HEK293T (cell line): ENCODE measurements around the gene STRN3.
"Not testable (repeated sequence)": the region's sequence is repeated elsewhere in the genome, so short reads cannot be mapped to it uniquely, and the experiment has no call there.

Experiments
- CTCF ChIA-PET: fragments of 350-600 bp; formaldehyde crosslinking; extraction: SDS; loops from one replicate; lab custom pipeline; 2021; ENCODE audit warnings: antibody characterized with exemption, inconsistent platforms; lab: Yijun Ruan, JAX
- POLR2A ChIA-PET: fragments of 350-600 bp; formaldehyde crosslinking; extraction: SDS; loops from one replicate; lab custom pipeline; 2020; ENCODE audit warnings: antibody characterized with exemption, inconsistent platforms; lab: Yijun Ruan, JAX
- DNase-seq: peaks from one replicate; pipeline ENCODE4 v3.0.0; 2012; ENCODE audit warnings: mixed read lengths; ENCODE audit errors: extremely low spot score
- ARNT ChIP-seq: fragments of 450-650 bp; IDR thresholded peaks from 2 replicates; pipeline ENCODE4 v1.6.1; 2017; ENCODE audit warnings: mild to moderate bottlenecking
- BHLHE40 ChIP-seq: fragments of 450-650 bp; IDR thresholded peaks from 2 replicates; pipeline ENCODE4 v1.6.1; 2016; ENCODE audit warnings: mild to moderate bottlenecking, moderate library complexity, borderline replicate concordance
- CTBP1 ChIP-seq: fragments of 450-650 bp; IDR thresholded peaks from 2 replicates; pipeline ENCODE4 v1.6.1; 2016; ENCODE audit warnings: borderline replicate concordance
- ELF4 ChIP-seq: fragments of 450-650 bp; IDR thresholded peaks from 2 replicates; pipeline ENCODE4 v1.6.1; 2017; ENCODE audit warnings: antibody characterized with exemption
- FOXA1 ChIP-seq: fragments of 450-650 bp; IDR thresholded peaks from 2 replicates; pipeline ENCODE4 v1.6.1; 2016; ENCODE audit warnings: mild to moderate bottlenecking
- FOXK2 ChIP-seq: fragments of 450-650 bp; IDR thresholded peaks from 2 replicates; pipeline ENCODE4 v1.6.1; 2016; ENCODE audit warnings: mild to moderate bottlenecking
- FOXM1 ChIP-seq: fragments of 450-650 bp; IDR thresholded peaks from 2 replicates; pipeline ENCODE4 v1.6.1; 2017; ENCODE audit warnings: mild to moderate bottlenecking, borderline replicate concordance
- HDGF ChIP-seq: fragments of 450-650 bp; IDR thresholded peaks from 2 replicates; pipeline ENCODE4 v1.6.1; 2017; ENCODE audit warnings: antibody characterized with exemption, borderline replicate concordance
- L3MBTL2 ChIP-seq: fragments of 450-650 bp; conservative IDR thresholded peaks from 2 replicates; pipeline ENCODE4 v1.6.1; 2016; ENCODE audit warnings: mild to moderate bottlenecking
- LEF1 ChIP-seq: fragments of 450-650 bp; IDR thresholded peaks from 2 replicates; pipeline ENCODE4 v1.6.1; 2017; ENCODE audit warnings: mild to moderate bottlenecking, borderline replicate concordance
- NFRKB ChIP-seq: fragments of 450-650 bp; IDR thresholded peaks from 2 replicates; pipeline ENCODE4 v1.6.1; 2016; ENCODE audit warnings: mild to moderate bottlenecking, moderate library complexity
- SP1 ChIP-seq: fragments of 450-650 bp; IDR thresholded peaks from 2 replicates; pipeline ENCODE4 v1.6.1; 2017
- SUZ12 ChIP-seq: fragments of 450-650 bp; IDR thresholded peaks from 2 replicates; pipeline ENCODE4 v1.6.1; 2016; ENCODE audit warnings: mild to moderate bottlenecking
- TARDBP ChIP-seq: fragments of 450-650 bp; IDR thresholded peaks from 2 replicates; pipeline ENCODE4 v1.6.1; 2016
- ZNF384 ChIP-seq: fragments of 450-650 bp; IDR thresholded peaks from 2 replicates; pipeline ENCODE4 v1.6.1; 2016
- TF ChIP-seq, protein P1 (sequence below): fragments of 450-650 bp; IDR thresholded peaks from 2 replicates; pipeline ENCODE4 v1.6.1; 2016

Gene STRN3

DNA sequence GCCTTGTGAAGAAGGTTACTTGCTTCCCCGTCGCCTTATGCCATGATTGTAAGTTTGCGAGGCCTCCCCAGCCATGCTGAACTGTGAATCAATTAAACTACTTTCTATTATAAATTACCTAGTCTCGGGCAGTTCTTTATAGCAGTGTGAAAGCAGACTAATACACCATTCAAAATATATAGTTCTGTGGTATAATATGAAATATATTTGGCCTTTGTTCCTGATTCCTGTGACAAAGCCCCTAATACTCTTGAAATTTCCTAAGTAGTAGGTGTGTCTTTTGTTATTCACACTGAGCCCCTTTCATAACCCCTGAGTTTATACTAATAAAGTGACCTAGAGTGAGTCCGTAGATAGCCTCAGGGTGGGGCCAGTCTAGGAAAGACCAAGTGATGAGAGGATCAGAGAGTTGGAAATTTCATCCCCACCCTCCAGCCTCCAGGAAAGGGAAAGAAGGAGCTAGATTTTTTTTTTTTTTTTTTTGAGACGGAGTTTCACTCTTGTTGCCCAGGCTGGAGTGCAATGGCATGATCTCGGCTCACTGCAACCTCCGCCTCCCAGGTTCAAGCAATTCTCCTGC, 19.4 kb upstream of the STRN3 start:
- POLR2A ChIA-PET = no interaction called here
- TF ChIP-seq ZNF384 = no peak

DNA sequence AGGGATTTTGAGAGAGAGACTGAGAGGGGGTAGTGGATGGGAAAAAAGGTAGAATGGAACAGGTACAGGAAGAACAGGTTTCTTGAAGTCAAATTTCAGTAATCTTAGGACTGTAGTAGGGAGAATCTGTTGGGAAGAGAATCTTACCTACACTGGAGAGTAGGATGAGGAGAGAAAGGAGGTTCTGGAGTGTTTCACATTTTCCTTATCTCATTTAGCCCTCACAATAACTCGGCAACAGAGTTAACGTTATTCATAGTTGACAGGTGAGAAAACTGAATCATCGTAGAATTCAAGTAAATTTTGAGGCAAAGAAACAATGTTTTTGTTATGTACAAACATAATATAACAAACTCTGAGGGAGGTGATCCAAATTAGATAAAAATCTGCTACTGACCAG, 17.2 kb upstream of the STRN3 start:
- ChIA-PET POLR2A (no interaction called here), CTCF (interaction anchor here (1.2 kb wide), 2 partner anchors 10 to 13 kb away, joined by 5 to 11 read pairs; no protein-coding TSS in a partner anchor)
- TF ChIP-seq FOXA1 = no peak
- TF ChIP-seq, protein P1, sequence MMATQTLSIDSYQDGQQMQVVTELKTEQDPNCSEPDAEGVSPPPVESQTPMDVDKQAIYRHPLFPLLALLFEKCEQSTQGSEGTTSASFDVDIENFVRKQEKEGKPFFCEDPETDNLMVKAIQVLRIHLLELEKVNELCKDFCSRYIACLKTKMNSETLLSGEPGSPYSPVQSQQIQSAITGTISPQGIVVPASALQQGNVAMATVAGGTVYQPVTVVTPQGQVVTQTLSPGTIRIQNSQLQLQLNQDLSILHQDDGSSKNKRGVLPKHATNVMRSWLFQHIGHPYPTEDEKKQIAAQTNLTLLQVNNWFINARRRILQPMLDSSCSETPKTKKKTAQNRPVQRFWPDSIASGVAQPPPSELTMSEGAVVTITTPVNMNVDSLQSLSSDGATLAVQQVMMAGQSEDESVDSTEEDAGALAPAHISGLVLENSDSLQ = no peak
- no peak for DNase-seq

More for the DNA sequence above, 19.4 kb upstream of the STRN3 start:
- CTCF ChIA-PET = no interaction called here
- no peak for DNase-seq

DNA sequence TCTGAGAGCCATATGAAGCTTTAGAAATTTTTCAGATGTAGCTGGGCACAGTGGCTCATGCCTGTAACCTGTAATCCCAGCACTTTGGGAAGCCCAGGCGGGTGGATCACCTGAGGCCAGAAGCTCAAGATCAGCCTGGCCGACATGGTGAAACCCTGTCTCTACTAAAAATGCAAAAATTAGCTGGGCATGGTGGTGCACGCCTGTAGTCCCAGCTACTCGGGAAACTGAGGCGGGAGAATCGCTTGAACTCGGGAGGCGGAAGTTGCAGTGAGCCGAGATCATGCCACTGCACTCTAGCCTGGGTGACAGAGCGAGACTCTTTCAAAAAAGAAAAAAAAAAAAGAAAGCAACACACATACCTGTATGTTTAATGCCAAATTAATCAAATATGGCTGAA, 16.7 kb upstream of the STRN3 start:
- DNase-seq, POLR2A ChIA-PET: not testable (repeated sequence)
- CTCF ChIA-PET = interaction anchor here (1.2 kb wide), 2 partner anchors 10 to 14 kb away, joined by 5 to 11 read pairs; no protein-coding TSS in a partner anchor

DNA sequence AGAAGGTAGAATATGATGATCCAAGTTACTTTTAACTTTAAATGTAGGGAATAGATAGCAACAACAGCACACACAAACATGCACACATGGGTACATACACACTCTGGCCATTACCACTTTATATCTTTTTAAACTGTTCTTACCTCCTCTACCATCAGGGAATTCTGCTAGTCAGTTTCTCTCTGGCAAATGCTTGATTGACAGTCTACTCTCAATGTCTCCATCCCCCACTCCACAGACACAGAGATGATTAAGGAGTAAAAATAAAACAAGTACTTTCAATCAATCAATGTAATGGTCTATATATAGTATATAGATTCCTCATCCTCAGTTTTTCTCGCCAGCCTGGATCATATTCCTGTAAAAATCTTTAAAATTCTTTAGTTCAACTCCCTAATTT, 16.1 kb upstream of the STRN3 start:
- CTCF ChIA-PET = interaction anchor here (0.6 kb wide), 1 partner anchor 14 kb away, joined by 3 read pairs; no protein-coding TSS in a partner anchor
- no peak for DNase-seq
- TF ChIP-seq TARDBP = no peak
- TF ChIP-seq, protein P1 = peak; percentile 64
- POLR2A ChIA-PET = no interaction called here

DNA sequence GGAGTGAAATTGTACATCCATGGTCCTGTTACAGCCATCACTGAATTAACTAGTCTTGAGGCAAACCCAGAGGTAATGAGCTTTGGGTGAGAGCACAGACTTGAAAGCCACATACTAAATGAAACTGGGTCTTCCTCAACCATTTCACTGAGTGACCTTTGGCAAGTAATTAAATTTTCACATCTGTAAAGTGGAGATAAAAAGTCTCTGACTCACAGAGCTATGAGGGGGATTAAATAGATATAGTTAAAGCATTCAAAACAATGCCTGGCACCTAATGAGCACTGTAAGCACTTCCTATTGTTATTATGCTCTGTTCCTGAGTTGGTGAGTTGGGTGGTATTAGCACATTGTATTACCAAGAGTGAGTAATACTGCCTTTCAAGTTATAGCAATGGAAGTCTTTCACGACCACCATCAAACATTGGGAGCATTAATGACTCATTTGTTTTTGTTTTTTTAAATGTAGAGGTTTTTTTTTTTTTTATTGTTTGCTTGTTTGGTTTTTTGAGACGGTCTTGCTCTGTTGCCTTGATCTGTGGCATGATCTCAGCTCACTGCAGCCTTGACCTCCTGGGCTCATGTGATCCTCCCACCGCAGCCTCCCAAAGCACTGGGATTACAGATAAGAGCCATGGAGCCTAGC, 12.5 kb upstream of the STRN3 start:
- CTCF ChIA-PET = no interaction called here
- TF ChIP-seq SP1 (no peak), FOXK2 (no peak), TARDBP (no peak), ARNT (no peak), SUZ12 (no peak), LEF1 (no peak), FOXA1 (no peak), ELF4 (no peak), BHLHE40 (no peak), ZNF384 (no peak), HDGF (no peak), NFRKB (no peak), FOXM1 (no peak), L3MBTL2 (no peak)
- POLR2A ChIA-PET = interaction anchor here (1.1 to 2.2 kb wide), 2 partner anchors 12 to 13 kb away, joined by 5 to 11 read pairs; partner anchors contain the start of genes AP4S1 and STRN3
- DNase-seq = no peak

DNA sequence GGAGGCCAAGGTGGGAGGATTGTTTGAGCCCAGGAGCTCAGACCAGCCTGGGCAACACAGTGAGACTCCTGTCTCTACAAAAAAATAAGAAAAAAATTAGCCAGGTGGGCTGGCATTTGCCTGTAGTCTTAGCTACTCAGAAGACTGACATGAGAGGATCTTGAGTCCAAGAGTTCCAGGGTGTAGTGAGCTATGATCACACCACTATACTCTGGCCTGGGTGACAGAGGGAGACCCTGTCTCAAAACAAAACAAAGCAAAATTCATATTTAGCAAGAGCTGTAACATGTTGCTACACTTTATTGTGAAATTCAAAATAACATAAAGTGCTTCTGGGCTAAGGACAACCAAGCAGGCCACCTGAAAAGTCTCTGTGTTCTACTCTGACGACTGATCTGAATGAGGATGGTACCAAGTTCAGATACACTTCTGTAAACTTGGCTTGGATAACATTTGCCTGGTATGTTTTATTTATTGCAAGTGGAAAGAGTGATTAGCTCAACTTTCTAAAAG, 11.6 kb upstream of the STRN3 start:
- POLR2A ChIA-PET = interaction anchor here (2.2 kb wide), 1 partner anchor 11 kb away, joined by 11 read pairs; the partner anchor contains the start of gene STRN3
- DNase-seq = no peak
- TF ChIP-seq FOXM1 (no peak), CTBP1 (no peak), ZNF384 (no peak), ELF4 (no peak), SUZ12 (no peak), HDGF (no peak), NFRKB (no peak), SP1 (no peak), LEF1 (no peak), FOXA1 (no peak), TARDBP (no peak), BHLHE40 (no peak), L3MBTL2 (no peak), ARNT (no peak), FOXK2 (no peak)
- TF ChIP-seq, protein P1 = no peak
- CTCF ChIA-PET = no interaction called here

DNA sequence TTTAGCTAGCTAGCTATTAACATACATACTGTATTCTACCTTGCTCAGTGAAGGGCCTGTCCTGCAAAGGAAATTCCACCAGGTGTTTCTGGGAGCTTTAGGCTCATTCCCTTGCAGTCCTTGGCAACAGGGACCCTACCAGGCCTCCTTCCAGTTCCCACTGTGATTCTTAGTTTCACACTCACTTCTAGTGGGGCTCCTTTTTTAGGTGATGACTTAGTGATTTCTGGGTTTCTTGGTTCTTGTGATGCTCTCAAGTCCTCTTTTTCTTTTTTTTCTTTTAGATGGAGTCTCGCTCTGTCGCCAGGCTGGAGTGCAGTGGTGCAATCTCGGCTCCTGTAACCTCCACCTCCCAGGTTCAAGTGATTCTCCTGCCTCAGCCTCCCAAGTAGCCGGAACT, 10.4 kb upstream of the STRN3 start:
- TF ChIP-seq FOXA1 (no peak), BHLHE40 (no peak), CTBP1 (no peak), SP1 (no peak), L3MBTL2 (no peak), LEF1 (no peak), FOXM1 (no peak), ZNF384 (no peak)
- ChIA-PET POLR2A (no interaction called here), CTCF (interaction anchor here (0.8 kb wide), 1 partner anchor 17 kb away, joined by 3 read pairs; no protein-coding TSS in a partner anchor)
- DNase-seq = no peak
